Kasumi-1 (cell line): ENCODE results near the gene OGA.

Experiments
- DNase-seq, 2 experiments: peaks; one replicate each; lab custom pipeline; 2025; lab: John Stamatoyannopoulos, UW

The OGA gene

DNA sequence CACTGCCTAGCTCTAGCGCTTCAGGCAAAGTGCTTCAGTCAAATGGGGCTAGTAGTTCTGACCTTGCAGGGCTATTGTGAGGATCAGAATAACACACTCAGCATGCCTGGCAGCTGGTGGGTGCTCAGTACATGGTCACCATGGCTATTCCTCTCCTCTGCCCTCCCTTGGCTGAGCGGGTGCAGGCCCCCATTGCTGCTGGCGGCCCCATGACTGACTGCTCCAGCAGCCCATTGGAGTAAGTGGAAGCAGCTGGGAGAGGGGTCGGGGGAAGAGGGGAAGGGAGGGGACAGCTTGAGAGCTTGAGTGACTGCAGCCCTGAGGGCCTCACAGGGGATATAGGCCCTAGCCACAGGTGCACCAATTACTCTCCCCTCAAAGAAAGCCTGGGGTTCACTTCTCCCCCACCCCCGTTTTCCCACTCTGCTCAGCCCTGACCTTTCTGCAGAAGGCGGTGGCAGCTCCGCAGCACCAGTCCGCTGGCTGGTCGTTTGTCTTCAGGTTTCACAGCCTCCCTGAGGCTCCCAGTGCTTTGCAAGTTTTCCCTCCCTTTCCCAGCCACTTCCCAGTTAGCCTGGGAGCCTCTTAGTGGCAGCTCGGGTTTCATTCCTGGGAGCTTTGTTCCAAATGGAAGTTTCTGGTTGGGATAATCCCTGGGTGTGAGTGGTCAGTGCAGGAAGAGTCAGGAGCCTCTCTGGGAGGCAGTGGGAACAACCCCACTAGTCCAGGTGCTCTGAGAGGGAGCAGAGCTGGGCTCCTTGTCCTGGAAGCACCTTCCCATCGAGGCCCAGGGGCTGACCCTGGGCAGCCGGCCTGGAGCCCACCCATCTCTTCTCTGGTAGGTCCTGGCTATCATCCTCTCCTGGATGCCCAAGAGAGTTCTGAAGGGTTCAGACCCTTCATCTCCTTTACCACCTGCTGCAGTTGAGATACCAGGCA is 58.7 kb downstream of the OGA start:
- DNase-seq = no peak

DNA sequence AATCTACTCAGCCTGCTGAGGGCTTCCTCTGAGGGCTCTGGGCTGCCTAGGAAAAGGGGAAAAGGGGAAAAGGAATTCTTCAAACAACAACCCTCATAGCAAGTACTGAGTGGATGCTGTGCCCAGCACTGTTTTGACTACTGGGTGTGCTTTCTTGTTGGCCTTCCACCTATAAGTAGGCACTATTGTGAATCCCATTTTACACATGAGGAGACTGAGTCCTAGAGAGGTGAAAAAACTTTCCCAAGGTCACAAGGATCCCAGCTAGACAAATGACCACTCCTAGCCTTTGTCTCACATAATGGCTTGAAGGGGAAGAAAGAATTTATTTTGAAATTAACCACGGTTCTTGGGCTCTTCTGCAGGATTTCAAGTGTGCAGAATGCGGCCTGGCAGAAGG is 59.4 kb downstream of the OGA start:
- no peak for DNase-seq

GRCh38 chr10:101752241-101752640 is 66.0 kb downstream of the OGA start:
- DNase-seq = no peak

DNA sequence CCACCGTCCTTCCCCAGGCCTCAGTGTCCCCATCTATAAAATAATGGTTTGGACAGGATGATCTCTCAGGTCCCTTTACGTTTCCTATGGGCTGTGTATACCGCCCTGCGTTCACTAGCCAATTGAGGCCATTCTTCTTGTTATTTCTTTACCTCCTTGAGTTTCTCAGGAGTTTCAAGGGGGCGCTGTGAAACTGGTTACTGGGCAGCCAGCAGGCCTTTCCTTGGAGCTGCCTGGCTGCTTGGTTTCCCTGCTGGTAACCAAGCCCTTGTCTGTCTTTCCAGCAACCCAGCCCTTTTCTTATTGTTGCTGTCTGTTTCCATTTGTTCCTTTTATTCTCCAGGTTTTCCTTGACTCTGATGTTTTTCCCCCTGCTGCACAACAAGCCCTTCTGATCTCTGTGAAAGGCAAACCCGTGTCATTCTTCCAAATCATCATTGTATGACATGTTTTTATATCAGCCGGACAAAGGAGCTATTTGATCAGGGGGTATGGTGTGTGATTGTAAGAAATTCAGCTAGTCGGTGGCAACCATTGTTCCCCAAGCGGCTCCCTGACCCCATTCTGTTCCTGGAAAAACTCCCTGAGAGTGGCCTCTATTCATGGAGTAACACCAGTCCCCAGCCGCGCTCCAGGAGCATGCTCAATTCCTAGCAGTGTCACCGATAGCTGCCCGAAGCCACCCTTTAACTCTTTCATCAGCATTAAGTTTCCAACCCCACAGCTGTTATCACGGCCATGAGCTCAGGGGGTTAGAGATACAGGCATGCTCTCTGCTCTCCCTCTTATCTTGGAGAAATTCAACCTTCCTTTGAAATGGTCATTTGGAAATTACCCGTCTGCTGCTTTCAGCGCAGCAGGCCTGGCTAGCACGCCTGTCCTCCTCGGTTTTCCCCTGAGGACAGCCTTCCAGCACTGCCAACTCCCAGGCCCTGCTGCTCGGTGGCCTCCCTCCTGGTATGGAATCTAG is 68.9 kb downstream of the OGA start:
- DNase-seq = no peak

DNA sequence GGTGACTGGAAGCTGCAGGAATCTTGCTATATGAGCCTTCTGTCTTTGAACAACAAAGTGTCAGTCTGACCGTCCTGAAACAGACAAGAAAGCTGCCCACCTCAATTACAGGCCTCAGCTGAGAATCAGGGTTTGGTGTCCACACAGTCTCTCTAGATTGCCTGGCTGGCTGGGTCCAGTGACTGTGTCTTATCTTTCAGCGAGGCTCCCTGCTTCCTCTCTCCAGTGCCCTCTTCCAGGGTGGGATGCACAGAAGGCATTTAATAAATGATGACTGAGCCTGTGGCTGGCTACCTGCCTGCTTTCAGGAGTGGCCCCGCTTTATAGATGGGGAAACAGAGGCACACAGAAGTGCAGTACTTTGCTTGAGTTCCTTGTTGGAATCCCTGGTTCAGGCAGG is 69.7 kb downstream of the OGA start:
- DNase-seq = no peak

DNA sequence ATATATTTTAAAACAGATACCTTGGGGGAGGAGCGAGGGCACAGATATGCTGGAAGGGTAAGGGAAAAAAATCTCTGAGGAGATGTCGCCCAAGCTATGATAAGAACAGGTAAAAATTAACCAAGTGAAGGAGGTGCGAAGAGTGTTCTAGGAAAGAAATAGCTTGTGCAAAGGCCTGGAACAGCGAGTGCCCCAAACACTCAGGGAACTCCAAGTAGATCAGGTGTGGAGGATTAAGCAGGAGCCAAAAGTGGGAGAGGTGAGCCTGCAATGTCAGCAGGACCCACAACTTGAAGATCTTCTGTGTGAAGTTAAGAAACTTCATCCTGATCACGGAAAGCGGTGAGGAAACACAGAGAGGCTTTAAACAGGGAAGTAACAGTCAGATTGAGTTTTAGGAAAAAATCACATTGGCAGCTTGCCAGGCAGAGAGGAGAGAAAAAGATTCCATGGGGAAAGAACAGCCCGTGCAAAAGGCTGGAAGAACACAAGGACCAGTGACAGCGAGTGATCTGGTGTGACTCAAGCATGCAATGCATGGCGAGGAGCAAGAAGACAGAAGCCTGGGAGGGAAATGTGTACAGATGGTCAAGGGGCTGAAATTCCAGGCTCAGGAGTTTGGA is 73.1 kb downstream of the OGA start:
- DNase-seq = no peak

DNA sequence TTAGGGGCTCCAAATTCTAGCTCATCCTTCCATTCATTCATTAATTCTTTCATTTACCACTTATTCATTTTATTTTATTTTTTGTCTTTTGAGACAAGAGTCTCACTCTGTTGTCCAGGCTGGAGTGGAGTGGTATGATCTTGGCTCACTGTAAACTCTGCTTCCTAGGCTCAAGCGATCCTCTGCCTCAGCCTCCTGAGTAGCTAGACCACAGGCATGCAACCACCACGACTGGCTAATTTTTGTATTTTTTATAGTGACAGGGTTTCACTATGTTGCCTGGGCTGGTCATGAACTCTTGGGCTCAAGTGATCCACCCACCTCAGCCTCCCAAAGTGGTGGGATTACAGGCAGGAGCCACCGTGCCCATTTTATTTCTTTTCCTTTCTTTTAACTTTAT is 74.0 kb downstream of the OGA start:
- DNase-seq = no peak

GRCh38 chr10:101741938-101742337 is 76.3 kb downstream of the OGA start:
- DNase-seq = no peak

DNA sequence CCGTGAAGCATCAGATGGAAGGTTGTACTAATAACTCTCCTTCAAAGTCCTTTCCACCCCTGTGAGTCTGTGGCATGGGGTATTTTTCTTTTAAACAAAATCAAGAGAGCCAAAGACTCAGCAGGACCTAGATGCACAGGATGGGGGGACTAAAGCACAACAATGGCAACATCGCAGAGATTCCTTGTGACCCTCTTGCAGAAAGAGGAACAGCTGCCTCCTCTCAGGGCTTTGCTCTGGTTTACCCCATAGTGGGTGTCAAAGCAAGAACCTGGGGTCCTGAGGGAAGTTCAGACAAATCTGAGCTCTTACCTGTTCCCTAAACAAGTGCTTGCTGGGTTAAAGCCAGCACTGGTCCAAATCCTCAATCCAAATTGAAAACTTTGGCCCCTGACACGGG is 81.6 kb downstream of the OGA start:
- peak in 1 of 2 experiments; percentile 20 for DNase-seq
